ENCODE measurements around the gene CDYL.

The CDYL gene

GRCh38 chr6:4923081-4923480, 146.9 kb downstream of the CDYL start:
- TF ChIP-seq CTCF (IDR thresholded peaks at IDR 0.05; ENCODE audit: low read depth, low read length, missing control alignments) = no peak
- H3K4me3 ChIP-seq (replicated peaks; ENCODE audit: low read depth, low read length) = no peak overlapping the region
- no peak for DNase-seq (ENCODE audit: extremely low read depth, low read depth)

GRCh38 chr6:4924661-4925271, 148.6 kb downstream of the CDYL start:
- no peak for DNase-seq (ENCODE audit: extremely low read depth, low read depth)
- H3K4me3 ChIP-seq (replicated peaks; ENCODE audit: low read depth, low read length) = no peak overlapping the region
- no peak for TF ChIP-seq CTCF (IDR thresholded peaks at IDR 0.05; ENCODE audit: low read depth, low read length, missing control alignments)

GRCh38 chr6:4925580-4925979, 149.4 kb downstream of the CDYL start:
- DNase-seq (ENCODE audit: extremely low read depth, low read depth) = no peak
- TF ChIP-seq CTCF (IDR thresholded peaks at IDR 0.05; ENCODE audit: low read depth, low read length, missing control alignments) = no peak
- H3K4me3 ChIP-seq (replicated peaks; ENCODE audit: low read depth, low read length) = no peak overlapping the region

GRCh38 chr6:4928426-4928825, 152.2 kb downstream of the CDYL start:
- TF ChIP-seq CTCF (IDR thresholded peaks at IDR 0.05; ENCODE audit: low read depth, low read length, missing control alignments) = no peak
- no peak overlapping the region for H3K4me3 ChIP-seq (replicated peaks; ENCODE audit: low read depth, low read length)
- DNase-seq (ENCODE audit: extremely low read depth, low read depth) = peak; percentile 25

GRCh38 chr6:4929097-4929718, 153.0 kb downstream of the CDYL start:
- H3K4me3 ChIP-seq (replicated peaks; ENCODE audit: low read depth, low read length) = no peak overlapping the region
- TF ChIP-seq CTCF (IDR thresholded peaks at IDR 0.05; ENCODE audit: low read depth, low read length, missing control alignments) = no peak
- DNase-seq (ENCODE audit: extremely low read depth, low read depth) = no peak

GRCh38 chr6:4930025-4930691, 154.0 kb downstream of the CDYL start:
- no peak overlapping the region for H3K4me3 ChIP-seq (replicated peaks; ENCODE audit: low read depth, low read length)
- no peak for DNase-seq (ENCODE audit: extremely low read depth, low read depth)
- no peak for TF ChIP-seq CTCF (IDR thresholded peaks at IDR 0.05; ENCODE audit: low read depth, low read length, missing control alignments)
